Measurements from ENCODE around the gene MAP7D1. TPM values are rescaled to one million over a fixed set of nuclear protein-coding genes. Genes with fewer than 3 reads are reported as not detected.

MAP7D1 gene
- total RNA-seq, 1 experiment from 2014 or later, result 192 TPM

- intact Hi-C loops (cut with micrococcal nuclease; ENCODE audit: unreplicated experiment), result no loop called here
- Histone ChIP-seq H3K4me3 (ENCODE audit: low read depth, low read length, poor library complexity, severe bottlenecking) (no peak overlapping the region), H3K27ac (ENCODE audit: low read depth, low read length, poor library complexity, severe bottlenecking) (no peak overlapping the region), H3K27me3 (replicated peaks; ENCODE audit: insufficient read depth, low read depth, low read length, poor library complexity) (no peaks in the 10 kb centered on the region), H3K9me3 (ENCODE audit: low read depth, low read length, poor library complexity, severe bottlenecking) (no peaks in the 10 kb centered on the region), H3K36me3 (ENCODE audit: insufficient read depth, low read length, poor library complexity, severe bottlenecking) (no peaks in the 10 kb centered on the region), H3K4me1 (ENCODE audit: insufficient read depth, low read length, poor library complexity, severe bottlenecking) (peaks cover 34% of the 10 kb centered on the region)
- no peak for DNase-seq (ENCODE audit: low spot score)
- POLR2A ChIA-PET (ENCODE audit: low non-redundant PET), result interaction anchor here (0.8 kb wide), 1 partner anchor 14 kb away, joined by 15 read pairs; no protein-coding TSS in a partner anchor
- TF ChIP-seq, protein P1, sequence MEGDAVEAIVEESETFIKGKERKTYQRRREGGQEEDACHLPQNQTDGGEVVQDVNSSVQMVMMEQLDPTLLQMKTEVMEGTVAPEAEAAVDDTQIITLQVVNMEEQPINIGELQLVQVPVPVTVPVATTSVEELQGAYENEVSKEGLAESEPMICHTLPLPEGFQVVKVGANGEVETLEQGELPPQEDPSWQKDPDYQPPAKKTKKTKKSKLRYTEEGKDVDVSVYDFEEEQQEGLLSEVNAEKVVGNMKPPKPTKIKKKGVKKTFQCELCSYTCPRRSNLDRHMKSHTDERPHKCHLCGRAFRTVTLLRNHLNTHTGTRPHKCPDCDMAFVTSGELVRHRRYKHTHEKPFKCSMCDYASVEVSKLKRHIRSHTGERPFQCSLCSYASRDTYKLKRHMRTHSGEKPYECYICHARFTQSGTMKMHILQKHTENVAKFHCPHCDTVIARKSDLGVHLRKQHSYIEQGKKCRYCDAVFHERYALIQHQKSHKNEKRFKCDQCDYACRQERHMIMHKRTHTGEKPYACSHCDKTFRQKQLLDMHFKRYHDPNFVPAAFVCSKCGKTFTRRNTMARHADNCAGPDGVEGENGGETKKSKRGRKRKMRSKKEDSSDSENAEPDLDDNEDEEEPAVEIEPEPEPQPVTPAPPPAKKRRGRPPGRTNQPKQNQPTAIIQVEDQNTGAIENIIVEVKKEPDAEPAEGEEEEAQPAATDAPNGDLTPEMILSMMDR (conservative IDR thresholded peaks at IDR 0.05; ENCODE audit: low read depth, low read length), result no peak
- no peak for TF ChIP-seq EZH2 (IDR thresholded peaks at IDR 0.05; ENCODE audit: borderline replicate concordance, low read depth, low read length, poor library complexity, severe bottlenecking)
- CTCF ChIA-PET, result no interaction called here
- BruUV-seq (replicated peaks), result no TSS peak
These were observed 6.8 kb downstream of the MAP7D1 start for GRCh38 chr1:36162680-36163239.

- H3K27ac ChIP-seq (ENCODE audit: low read depth, low read length, poor library complexity, severe bottlenecking), result no peak overlapping the region
- no peaks in the 10 kb centered on the region for H3K27me3 ChIP-seq (replicated peaks; ENCODE audit: insufficient read depth, low read depth, low read length, poor library complexity)
- H3K36me3 ChIP-seq (ENCODE audit: insufficient read depth, low read length, poor library complexity, severe bottlenecking), result no peaks in the 10 kb centered on the region
- ChIA-PET CTCF (interaction anchor here (0.7 kb wide), 1 partner anchor 46 kb away, joined by 11 read pairs; no protein-coding TSS in a partner anchor), POLR2A (ENCODE audit: low non-redundant PET) (interaction anchor here (0.8 kb wide), 1 partner anchor 15 kb away, joined by 15 read pairs; no protein-coding TSS in a partner anchor)
- TF ChIP-seq, protein P1 (conservative IDR thresholded peaks at IDR 0.05; ENCODE audit: low read depth, low read length), result no peak
- TF ChIP-seq EZH2 (IDR thresholded peaks at IDR 0.05; ENCODE audit: borderline replicate concordance, low read depth, low read length, poor library complexity, severe bottlenecking), result no peak
- H3K4me3 ChIP-seq (ENCODE audit: low read depth, low read length, poor library complexity, severe bottlenecking), result no peak overlapping the region
- no peak for DNase-seq (ENCODE audit: low spot score)
- no peaks in the 10 kb centered on the region for H3K9me3 ChIP-seq (ENCODE audit: low read depth, low read length, poor library complexity, severe bottlenecking)
- intact Hi-C loops (cut with micrococcal nuclease; ENCODE audit: unreplicated experiment), result no loop called here
- no TSS peak for BruUV-seq (replicated peaks)
- peaks cover 27% of the 10 kb centered on the region for H3K4me1 ChIP-seq (ENCODE audit: insufficient read depth, low read length, poor library complexity, severe bottlenecking)
These were observed 7.5 kb downstream of the MAP7D1 start for GRCh38 chr1:36163426-36163825.

- no peak for DNase-seq (ENCODE audit: low spot score)
- intact Hi-C loops (cut with micrococcal nuclease; ENCODE audit: unreplicated experiment), result no loop called here
- POLR2A ChIA-PET (ENCODE audit: low non-redundant PET), result no interaction called here
- CTCF ChIA-PET, result interaction anchor here (0.7 kb wide), 1 partner anchor 47 kb away, joined by 11 read pairs; no protein-coding TSS in a partner anchor
- Histone ChIP-seq H3K27me3 (replicated peaks; ENCODE audit: insufficient read depth, low read depth, low read length, poor library complexity) (no peaks in the 10 kb centered on the region), H3K36me3 (ENCODE audit: insufficient read depth, low read length, poor library complexity, severe bottlenecking) (no peaks in the 10 kb centered on the region), H3K4me3 (ENCODE audit: low read depth, low read length, poor library complexity, severe bottlenecking) (no peak overlapping the region), H3K27ac (ENCODE audit: low read depth, low read length, poor library complexity, severe bottlenecking) (no peak overlapping the region), H3K4me1 (ENCODE audit: insufficient read depth, low read length, poor library complexity, severe bottlenecking) (peaks cover 24% of the 10 kb centered on the region), H3K9me3 (ENCODE audit: low read depth, low read length, poor library complexity, severe bottlenecking) (no peaks in the 10 kb centered on the region)
- BruUV-seq (replicated peaks), result no TSS peak
- TF ChIP-seq EZH2 (IDR thresholded peaks at IDR 0.05; ENCODE audit: borderline replicate concordance, low read depth, low read length, poor library complexity, severe bottlenecking), result no peak
- TF ChIP-seq, protein P1 (conservative IDR thresholded peaks at IDR 0.05; ENCODE audit: low read depth, low read length), result no peak
These were observed 8.4 kb downstream of the MAP7D1 start for GRCh38 chr1:36164361-36164760.

All from A673 (cell line).